K562 treated with DMSO at 1 percent for 24 hours (cell line): ENCODE results near the gene CFAP92. TPM values are rescaled to one million over a fixed set of nuclear protein-coding genes. Genes with fewer than 3 reads are reported as not detected.

ENCODE experiments used
- total RNA-seq: library from RNA; unstranded; fragments of 300-600 nt; gene quantifications from 2 replicates; pipeline ENCODE4 v1.2.3, GENCODE V29; 2022; ENCODE audit warnings: low read depth; ENCODE audit not compliant: insufficient read depth

Gene CFAP92
- 0.49 and 0.68 TPM in 2 replicates for total RNA-seq

GRCh38 chr3:128993461-128994172 lies at the start of gene CFAP92:
Gene CFAP92 (minus strand): TSS chr3:128994076. CDS start chr3:128993304, 772 bp downstream.

GRCh38 chr3:129001101-129001805 lies 7.4 kb upstream of the CFAP92 start, which contains the start of gene EFCC1:
Gene EFCC1 (plus strand): TSS chr3:129001304. CDS start chr3:129001629, 325 bp downstream.

GRCh38 chr3:128879125-128879969 lies 114.5 kb downstream of the CFAP92 start, which contains the start of gene ACAD9:
Gene ACAD9 (plus strand): TSS chr3:128879620. CDS start chr3:128879692, 72 bp downstream.

Other genes starting within 250 kb of the CFAP92 start
- 16.9 and 19.3 TPM in 2 replicates for gene ACAD9, start 114.5 kb downstream of the CFAP92 start, total RNA-seq
- gene EFCC1, start 7.2 kb upstream of the CFAP92 start, total RNA-seq: not detected in 2 replicates
- not detected in 2 replicates for gene GP9, start 66.7 kb upstream of the CFAP92 start, total RNA-seq
- 17.8 and 19.5 TPM in 2 replicates for gene RAB43, start 127.7 kb upstream of the CFAP92 start, total RNA-seq
- gene ISY1, start 167.0 kb upstream of the CFAP92 start, total RNA-seq: 17.6 and 29.3 TPM in 2 replicates
- 237 and 251 TPM in 2 replicates for gene CNBP, start 189.8 kb upstream of the CFAP92 start, total RNA-seq